HEK293 (cell line): Measurements from ENCODE around the gene NECAP2.

Experiments
- CTCF ChIA-PET: fragments of 350-600 bp; formaldehyde crosslinking; extraction: SDS; loops from one replicate; lab custom pipeline; 2021; ENCODE audit warnings: antibody characterized with exemption; lab: Yijun Ruan, JAX
- POLR2A ChIA-PET: fragments of 300-600 bp; formaldehyde crosslinking; extraction: SDS; loops from one replicate; lab custom pipeline; 2020; ENCODE audit warnings: antibody characterized with exemption, inconsistent platforms; lab: Yijun Ruan, JAX
- H3K27ac ChIP-seq: fragments of 200-500 bp; sonication (Bioruptor generic); 2 replicates; pipeline ENCODE4 v1.5.1; 2014; ENCODE audit warnings: low read depth, low read length, control low read depth, inconsistent platforms; ENCODE audit errors: extremely low read depth
- H3K36me3 ChIP-seq, 2 experiments: fragments of 200-500 bp in 1 of 2; sonication (Bioruptor generic) in 1 of 2; 1 replicate in 1 of 2; 2 replicates in 1 of 2; pipeline ENCODE4 v1.5.1; 2014 to 2017; ENCODE audit warnings: inconsistent platforms in 2 of 2, low read length in 2 of 2; ENCODE audit not compliant: control insufficient read depth in 2 of 2, insufficient read depth in 1 of 2
- H3K4me1 ChIP-seq: fragments of 200-500 bp; sonication (Bioruptor generic); 2 replicates; pipeline ENCODE4 v1.5.1; 2014; ENCODE audit warnings: mild to moderate bottlenecking, low read length, inconsistent platforms; ENCODE audit not compliant: control insufficient read depth, insufficient read depth
- H3K4me3 ChIP-seq: 2 replicates; pipeline ENCODE4 v1.5.1; 2011; ENCODE audit warnings: low read depth, mild to moderate bottlenecking, control low read depth, low read length, moderate library complexity
- H3K9me3 ChIP-seq: fragments of 200-500 bp; sonication (Bioruptor generic); 2 replicates; pipeline ENCODE4 v1.5.1; 2014; ENCODE audit warnings: low read depth, low read length, inconsistent platforms; ENCODE audit not compliant: control insufficient read depth, insufficient read depth
- FEZF1 ChIP-seq: fragments of 450-650 bp; formaldehyde crosslinking; IDR thresholded peaks from 2 replicates; pipeline ENCODE4 v1.5.1; 2016; ENCODE audit warnings: missing biosample characterization, missing genetic modification characterization
- KLF16 ChIP-seq: fragments of 450-650 bp; formaldehyde crosslinking; IDR thresholded peaks from 2 replicates; pipeline ENCODE4 v1.5.1; 2017; ENCODE audit warnings: missing biosample characterization, missing genetic modification characterization
- SALL2 ChIP-seq: fragments of 450-650 bp; formaldehyde crosslinking; IDR thresholded peaks from 2 replicates; pipeline ENCODE4 v1.5.0; 2017; ENCODE audit warnings: missing biosample characterization, mild to moderate bottlenecking, missing genetic modification characterization, borderline replicate concordance
- SP2 ChIP-seq: fragments of 450-650 bp; formaldehyde crosslinking; IDR thresholded peaks from 2 replicates; pipeline ENCODE4 v1.5.1; 2016; ENCODE audit warnings: missing biosample characterization, missing genetic modification characterization
- TRIM28 ChIP-seq: IDR thresholded peaks from 2 replicates; pipeline ENCODE4 v1.6.1; 2011; ENCODE audit warnings: low read length, control low read depth, borderline replicate concordance
- ZFP3 ChIP-seq: fragments of 450-650 bp; formaldehyde crosslinking; IDR thresholded peaks from 2 replicates; pipeline ENCODE4 v1.5.1; 2016; ENCODE audit warnings: low read depth, missing biosample characterization, missing genetic modification characterization
- ZNF10 ChIP-seq: fragments of 450-650 bp; formaldehyde crosslinking; IDR thresholded peaks from 2 replicates; pipeline ENCODE4 v1.5.1; 2017; ENCODE audit warnings: missing biosample characterization, missing genetic modification characterization
- ZNF121 ChIP-seq: fragments of 450-650 bp; formaldehyde crosslinking; IDR thresholded peaks from 2 replicates; pipeline ENCODE4 v1.5.1; 2016; ENCODE audit warnings: missing biosample characterization, missing genetic modification characterization
- ZNF138 ChIP-seq: fragments of 450-650 bp; formaldehyde crosslinking; IDR thresholded peaks from 2 replicates; pipeline ENCODE4 v1.5.1; 2016; ENCODE audit warnings: missing biosample characterization, missing genetic modification characterization, borderline replicate concordance
- ZNF239 ChIP-seq: fragments of 450-650 bp; formaldehyde crosslinking; IDR thresholded peaks from 2 replicates; pipeline ENCODE4 v1.5.1; 2016; ENCODE audit warnings: missing biosample characterization, missing genetic modification characterization
- ZNF24 ChIP-seq: fragments of 450-650 bp; formaldehyde crosslinking; IDR thresholded peaks from 2 replicates; pipeline ENCODE4 v1.5.1; 2016; ENCODE audit warnings: missing biosample characterization, missing genetic modification characterization
- ZNF266 ChIP-seq: fragments of 450-650 bp; formaldehyde crosslinking; IDR thresholded peaks from 2 replicates; pipeline ENCODE4 v1.5.1; 2016; ENCODE audit warnings: missing biosample characterization, missing genetic modification characterization, low read depth
- ZNF426 ChIP-seq: fragments of 450-650 bp; formaldehyde crosslinking; IDR thresholded peaks from 2 replicates; pipeline ENCODE4 v1.5.1; 2017; ENCODE audit warnings: missing biosample characterization, missing genetic modification characterization, mild to moderate bottlenecking, inconsistent platforms, moderate library complexity
- ZNF530 ChIP-seq: fragments of 450-650 bp; formaldehyde crosslinking; IDR thresholded peaks from 2 replicates; pipeline ENCODE4 v1.5.1; 2016; ENCODE audit warnings: low read depth, missing biosample characterization, missing genetic modification characterization
- ZNF777 ChIP-seq: fragments of 450-650 bp; formaldehyde crosslinking; IDR thresholded peaks from 2 replicates; pipeline ENCODE4 v1.5.1; 2017; ENCODE audit warnings: missing biosample characterization, missing genetic modification characterization, borderline replicate concordance
- ZNF791 ChIP-seq: fragments of 450-650 bp; formaldehyde crosslinking; IDR thresholded peaks from 2 replicates; pipeline ENCODE4 v1.5.1; 2016; ENCODE audit warnings: missing biosample characterization, missing genetic modification characterization
- TF ChIP-seq, protein P1 (sequence below): fragments of 450-650 bp; formaldehyde crosslinking; IDR thresholded peaks from 2 replicates; pipeline ENCODE4 v1.5.1; 2016; ENCODE audit warnings: missing biosample characterization, missing genetic modification characterization, low read depth
- TF ChIP-seq, protein P2 (sequence below): fragments of 450-650 bp; formaldehyde crosslinking; IDR thresholded peaks from 2 replicates; pipeline ENCODE4 v1.5.1; 2016; ENCODE audit warnings: missing biosample characterization, missing genetic modification characterization
- TF ChIP-seq, protein P3 (sequence below): fragments of 450-650 bp; formaldehyde crosslinking; IDR thresholded peaks from 2 replicates; pipeline ENCODE4 v1.5.1; 2016; ENCODE audit warnings: missing biosample characterization, missing genetic modification characterization
- TF ChIP-seq, protein P4 (sequence below): fragments of 450-650 bp; formaldehyde crosslinking; IDR thresholded peaks from 2 replicates; pipeline ENCODE4 v1.5.1; 2017; ENCODE audit warnings: missing biosample characterization, mild to moderate bottlenecking, missing genetic modification characterization, moderate library complexity
- TF ChIP-seq, protein P5 (sequence below): fragments of 450-650 bp; formaldehyde crosslinking; IDR thresholded peaks from 2 replicates; pipeline ENCODE4 v1.5.1; 2016; ENCODE audit warnings: missing biosample characterization, missing genetic modification characterization, borderline replicate concordance

The NECAP2 gene

DNA sequence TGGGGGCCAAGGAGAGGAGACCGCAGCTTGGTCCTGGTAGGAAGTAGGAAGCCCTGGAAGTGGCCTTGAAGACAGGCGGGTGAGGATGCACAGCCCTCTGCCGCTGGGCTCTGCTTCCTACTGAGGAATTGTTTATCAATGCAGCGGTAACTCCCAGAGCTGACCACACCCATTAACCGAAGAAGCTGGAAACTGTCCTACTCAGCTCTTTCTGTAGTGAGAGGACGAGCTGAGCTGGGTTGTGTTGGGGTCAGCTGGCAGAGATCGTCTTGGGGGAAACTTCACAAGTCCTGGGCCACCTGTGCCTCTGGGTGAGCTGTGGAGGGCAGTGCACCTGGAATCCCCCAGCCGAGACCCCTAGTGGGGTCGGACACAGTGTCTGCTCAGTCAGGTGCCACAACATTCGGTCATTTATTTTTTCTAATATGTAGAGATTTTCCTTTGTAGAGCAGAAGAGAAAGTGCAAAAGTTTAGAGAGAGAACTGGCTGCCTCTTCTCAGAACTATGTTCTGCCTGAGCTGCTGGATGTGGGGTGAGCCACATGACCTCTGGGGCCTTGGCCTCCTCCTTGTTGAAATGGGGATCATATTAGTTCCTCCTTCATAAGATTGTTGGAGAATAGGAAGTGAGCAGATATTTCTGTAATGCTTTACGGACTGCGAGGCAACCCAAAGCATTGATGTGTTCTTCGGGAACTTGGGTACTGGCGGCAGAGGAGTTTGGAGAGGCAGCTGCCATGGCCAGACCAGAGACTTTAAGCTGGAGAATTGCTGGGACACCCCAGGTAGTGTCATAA, 3.6 kb downstream of the NECAP2 start:
- no peaks in the 10 kb centered on the region for H3K9me3 ChIP-seq
- CTCF ChIA-PET: interaction anchor here (0.9 kb wide), 1 partner anchor 10 kb away, joined by 3 read pairs; no protein-coding TSS in a partner anchor
- no peak overlapping the region for H3K4me3 ChIP-seq
- no peaks in the 10 kb centered on the region for H3K4me1 ChIP-seq
- H3K27ac ChIP-seq: no peak overlapping the region
- H3K36me3 ChIP-seq: peaks cover 0 to 70% of the 10 kb centered on the region in 2 experiments; a peak in 2 of 3 replicates
- POLR2A ChIA-PET: interaction anchor here (0.5 kb wide), 1 partner anchor 430 kb away, joined by 3 read pairs; no protein-coding TSS in a partner anchor
- TF ChIP-seq, protein P1, sequence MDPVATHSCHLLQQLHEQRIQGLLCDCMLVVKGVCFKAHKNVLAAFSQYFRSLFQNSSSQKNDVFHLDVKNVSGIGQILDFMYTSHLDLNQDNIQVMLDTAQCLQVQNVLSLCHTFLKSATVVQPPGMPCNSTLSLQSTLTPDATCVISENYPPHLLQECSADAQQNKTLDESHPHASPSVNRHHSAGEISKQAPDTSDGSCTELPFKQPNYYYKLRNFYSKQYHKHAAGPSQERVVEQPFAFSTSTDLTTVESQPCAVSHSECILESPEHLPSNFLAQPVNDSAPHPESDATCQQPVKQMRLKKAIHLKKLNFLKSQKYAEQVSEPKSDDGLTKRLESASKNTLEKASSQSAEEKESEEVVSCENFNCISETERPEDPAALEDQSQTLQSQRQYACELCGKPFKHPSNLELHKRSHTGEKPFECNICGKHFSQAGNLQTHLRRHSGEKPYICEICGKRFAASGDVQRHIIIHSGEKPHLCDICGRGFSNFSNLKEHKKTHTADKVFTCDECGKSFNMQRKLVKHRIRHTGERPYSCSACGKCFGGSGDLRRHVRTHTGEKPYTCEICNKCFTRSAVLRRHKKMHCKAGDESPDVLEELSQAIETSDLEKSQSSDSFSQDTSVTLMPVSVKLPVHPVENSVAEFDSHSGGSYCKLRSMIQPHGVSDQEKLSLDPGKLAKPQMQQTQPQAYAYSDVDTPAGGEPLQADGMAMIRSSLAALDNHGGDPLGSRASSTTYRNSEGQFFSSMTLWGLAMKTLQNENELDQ (tag by site-specific recombination): no peak
- no peak for TF ChIP-seq TRIM28

DNA sequence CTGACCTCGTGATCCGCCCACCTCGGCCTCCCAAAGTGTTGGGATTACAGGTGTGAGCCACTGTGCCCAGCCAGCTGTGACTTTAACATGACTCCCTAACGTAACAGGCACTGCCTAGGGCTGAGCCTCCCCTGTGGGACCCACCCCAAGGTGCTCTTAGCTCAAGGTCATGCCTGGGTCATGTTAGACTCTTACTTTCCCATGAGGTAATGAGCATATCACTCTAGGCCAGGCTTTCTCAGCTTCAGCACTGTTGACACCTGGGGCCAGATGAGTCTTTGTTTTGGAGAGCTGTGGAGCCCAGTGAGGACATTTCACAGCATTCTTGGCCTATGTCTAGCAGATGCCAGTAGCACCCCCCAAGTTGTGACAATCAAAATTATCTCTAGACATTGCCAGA, 4.5 kb downstream of the NECAP2 start:
- Histone ChIP-seq H3K4me1 (no peaks in the 10 kb centered on the region), H3K4me3 (no peak overlapping the region), H3K9me3 (no peaks in the 10 kb centered on the region), H3K36me3 (peaks cover 0 to 79% of the 10 kb centered on the region in 2 experiments; a peak in 2 of 3 replicates), H3K27ac (no peak overlapping the region)
- ChIA-PET CTCF (interaction anchor here (0.9 kb wide), 1 partner anchor 9 kb away, joined by 3 read pairs; no protein-coding TSS in a partner anchor), POLR2A (no interaction called here)
- no peak for TF ChIP-seq ZNF138 (tag by site-specific recombination)
- TF ChIP-seq ZNF777 (tag by site-specific recombination): no peak
- TF ChIP-seq SP2 (tag by site-specific recombination): no peak
- TF ChIP-seq, protein P2, sequence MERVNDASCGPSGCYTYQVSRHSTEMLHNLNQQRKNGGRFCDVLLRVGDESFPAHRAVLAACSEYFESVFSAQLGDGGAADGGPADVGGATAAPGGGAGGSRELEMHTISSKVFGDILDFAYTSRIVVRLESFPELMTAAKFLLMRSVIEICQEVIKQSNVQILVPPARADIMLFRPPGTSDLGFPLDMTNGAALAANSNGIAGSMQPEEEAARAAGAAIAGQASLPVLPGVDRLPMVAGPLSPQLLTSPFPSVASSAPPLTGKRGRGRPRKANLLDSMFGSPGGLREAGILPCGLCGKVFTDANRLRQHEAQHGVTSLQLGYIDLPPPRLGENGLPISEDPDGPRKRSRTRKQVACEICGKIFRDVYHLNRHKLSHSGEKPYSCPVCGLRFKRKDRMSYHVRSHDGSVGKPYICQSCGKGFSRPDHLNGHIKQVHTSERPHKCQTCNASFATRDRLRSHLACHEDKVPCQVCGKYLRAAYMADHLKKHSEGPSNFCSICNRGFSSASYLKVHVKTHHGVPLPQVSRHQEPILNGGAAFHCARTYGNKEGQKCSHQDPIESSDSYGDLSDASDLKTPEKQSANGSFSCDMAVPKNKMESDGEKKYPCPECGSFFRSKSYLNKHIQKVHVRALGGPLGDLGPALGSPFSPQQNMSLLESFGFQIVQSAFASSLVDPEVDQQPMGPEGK (tag by site-specific recombination): no peak
- no peak for TF ChIP-seq ZNF266 (tag by site-specific recombination)
- TF ChIP-seq, protein P3, sequence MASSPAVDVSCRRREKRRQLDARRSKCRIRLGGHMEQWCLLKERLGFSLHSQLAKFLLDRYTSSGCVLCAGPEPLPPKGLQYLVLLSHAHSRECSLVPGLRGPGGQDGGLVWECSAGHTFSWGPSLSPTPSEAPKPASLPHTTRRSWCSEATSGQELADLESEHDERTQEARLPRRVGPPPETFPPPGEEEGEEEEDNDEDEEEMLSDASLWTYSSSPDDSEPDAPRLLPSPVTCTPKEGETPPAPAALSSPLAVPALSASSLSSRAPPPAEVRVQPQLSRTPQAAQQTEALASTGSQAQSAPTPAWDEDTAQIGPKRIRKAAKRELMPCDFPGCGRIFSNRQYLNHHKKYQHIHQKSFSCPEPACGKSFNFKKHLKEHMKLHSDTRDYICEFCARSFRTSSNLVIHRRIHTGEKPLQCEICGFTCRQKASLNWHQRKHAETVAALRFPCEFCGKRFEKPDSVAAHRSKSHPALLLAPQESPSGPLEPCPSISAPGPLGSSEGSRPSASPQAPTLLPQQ (tag by site-specific recombination): no peak
- TF ChIP-seq ZNF239 (tag by site-specific recombination): no peak
- no peak for TF ChIP-seq ZNF426 (tag by site-specific recombination)
- no peak for TF ChIP-seq KLF16 (tag by site-specific recombination)
- TF ChIP-seq, protein P4, sequence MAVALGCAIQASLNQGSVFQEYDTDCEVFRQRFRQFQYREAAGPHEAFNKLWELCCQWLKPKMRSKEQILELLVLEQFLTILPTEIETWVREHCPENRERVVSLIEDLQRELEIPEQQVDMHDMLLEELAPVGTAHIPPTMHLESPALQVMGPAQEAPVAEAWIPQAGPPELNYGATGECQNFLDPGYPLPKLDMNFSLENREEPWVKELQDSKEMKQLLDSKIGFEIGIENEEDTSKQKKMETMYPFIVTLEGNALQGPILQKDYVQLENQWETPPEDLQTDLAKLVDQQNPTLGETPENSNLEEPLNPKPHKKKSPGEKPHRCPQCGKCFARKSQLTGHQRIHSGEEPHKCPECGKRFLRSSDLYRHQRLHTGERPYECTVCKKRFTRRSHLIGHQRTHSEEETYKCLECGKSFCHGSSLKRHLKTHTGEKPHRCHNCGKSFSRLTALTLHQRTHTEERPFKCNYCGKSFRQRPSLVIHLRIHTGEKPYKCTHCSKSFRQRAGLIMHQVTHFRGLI: no peak
- no peak for TF ChIP-seq ZNF10
- TF ChIP-seq, protein P5, sequence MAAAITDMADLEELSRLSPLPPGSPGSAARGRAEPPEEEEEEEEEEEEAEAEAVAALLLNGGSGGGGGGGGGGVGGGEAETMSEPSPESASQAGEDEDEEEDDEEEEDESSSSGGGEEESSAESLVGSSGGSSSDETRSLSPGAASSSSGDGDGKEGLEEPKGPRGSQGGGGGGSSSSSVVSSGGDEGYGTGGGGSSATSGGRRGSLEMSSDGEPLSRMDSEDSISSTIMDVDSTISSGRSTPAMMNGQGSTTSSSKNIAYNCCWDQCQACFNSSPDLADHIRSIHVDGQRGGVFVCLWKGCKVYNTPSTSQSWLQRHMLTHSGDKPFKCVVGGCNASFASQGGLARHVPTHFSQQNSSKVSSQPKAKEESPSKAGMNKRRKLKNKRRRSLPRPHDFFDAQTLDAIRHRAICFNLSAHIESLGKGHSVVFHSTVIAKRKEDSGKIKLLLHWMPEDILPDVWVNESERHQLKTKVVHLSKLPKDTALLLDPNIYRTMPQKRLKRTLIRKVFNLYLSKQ: no peak
- no peak for TF ChIP-seq ZNF791 (tag by site-specific recombination)
- TF ChIP-seq FEZF1 (tag by site-specific recombination): no peak
- no peak for TF ChIP-seq SALL2 (tag by site-specific recombination)
- TF ChIP-seq ZNF530 (tag by site-specific recombination): no peak
- TF ChIP-seq ZNF24 (tag by site-specific recombination): no peak
- TF ChIP-seq ZFP3 (tag by site-specific recombination): no peak
- TF ChIP-seq ZNF121: no peak
